HepG2 (cell line): Measurements from ENCODE around the gene FITM1. TPM values are rescaled to one million over a fixed set of nuclear protein-coding genes. Genes with fewer than 3 reads are reported as not detected.

Source experiments
- AKAP8 ChIP-seq: sonication (generic); formaldehyde crosslinking; IDR thresholded peaks from 2 replicates; pipeline ENCODE4 v1.5.1; 2020; ENCODE audit warnings: mild to moderate bottlenecking, missing genetic modification reagents
- ARNTL ChIP-seq: sonication (generic); formaldehyde crosslinking; IDR thresholded peaks from 2 replicates; pipeline ENCODE4 v1.4.0; 2020; ENCODE audit warnings: mild to moderate bottlenecking, missing genetic modification reagents
- CENPT ChIP-seq: sonication (generic); formaldehyde crosslinking; IDR thresholded peaks from 2 replicates; pipeline ENCODE4 v1.8.0; 2022; ENCODE audit warnings: low read depth, mild to moderate bottlenecking, moderate library complexity, missing genetic modification reagents
- FOXA1 ChIP-seq, 2 experiments: fragments of 450-650 bp in 1 of 2; sonication (generic) in 1 of 2; formaldehyde crosslinking in 1 of 2; IDR thresholded peaks; 2 replicates each; pipeline versions ENCODE4 v1.4.0 to v1.6.1; 2016 to 2020; ENCODE audit warnings: missing genetic modification reagents in 1 of 2
- HNRNPH1 ChIP-seq: fragments of 200-400 bp; formaldehyde crosslinking; optimal IDR thresholded peaks from 2 replicates; pipeline ENCODE3; 2017; ENCODE audit warnings: mild to moderate bottlenecking, low read depth, low read length
- ISL2 ChIP-seq: sonication (generic); formaldehyde crosslinking; IDR thresholded peaks from 2 replicates; pipeline ENCODE4 v1.5.0; 2020; ENCODE audit warnings: missing genetic modification reagents
- LBX2 ChIP-seq: sonication (generic); formaldehyde crosslinking; IDR thresholded peaks from 2 replicates; pipeline ENCODE4 v1.5.0; 2020; ENCODE audit warnings: missing genetic modification reagents, mild to moderate bottlenecking, borderline replicate concordance
- POLR2AphosphoS2 ChIP-seq: IDR thresholded peaks from 2 replicates; pipeline ENCODE4 v1.6.1; 2011; ENCODE audit warnings: low read depth, low read length, improper control_type of control experiment
- ZNF253 ChIP-seq: sonication (generic); formaldehyde crosslinking; IDR thresholded peaks from 2 replicates; pipeline ENCODE4 v1.8.0; 2022; ENCODE audit warnings: mild to moderate bottlenecking, missing genetic modification reagents, borderline replicate concordance
- ZNF614 ChIP-seq: IDR thresholded peaks from 2 replicates; pipeline ENCODE4 v1.6.1; 2018; ENCODE audit warnings: missing biosample characterization, missing genetic modification reagents, inconsistent platforms, borderline replicate concordance
- ZNF709 ChIP-seq: sonication (generic); formaldehyde crosslinking; IDR thresholded peaks from 2 replicates; pipeline ENCODE4 v1.5.0; 2020; ENCODE audit warnings: mild to moderate bottlenecking, missing genetic modification reagents
- ZNF749 ChIP-seq: sonication (generic); formaldehyde crosslinking; IDR thresholded peaks from 2 replicates; pipeline ENCODE4 v1.8.0; 2022; ENCODE audit warnings: mild to moderate bottlenecking, missing genetic modification reagents, moderate library complexity, borderline replicate concordance
- ZNF879 ChIP-seq: sonication (generic); formaldehyde crosslinking; IDR thresholded peaks from 2 replicates; pipeline ENCODE4 v1.8.1; 2023; ENCODE audit warnings: missing genetic modification reagents
- ZUFSP ChIP-seq: sonication (generic); formaldehyde crosslinking; IDR thresholded peaks from 2 replicates; pipeline ENCODE4 v1.9.0; 2021; ENCODE audit warnings: missing genetic modification reagents, mild to moderate bottlenecking, borderline replicate concordance
- ZXDC ChIP-seq: sonication (generic); formaldehyde crosslinking; IDR thresholded peaks from 2 replicates; pipeline ENCODE4 v1.5.0; 2020; ENCODE audit warnings: mild to moderate bottlenecking, missing genetic modification reagents
- polyA plus RNA-seq, 8 experiments: library from polyadenylated mRNA; depleted of rRNA in 3 of 8; stranded (reverse) in 7 of 8; unstranded in 1 of 8; fragments of >200 nt; fragmentation: Illumina TruSeq in 4 of 8; extraction: Trizol in 4 of 8; gene quantifications; 2 replicates each; pipeline versions ENCODE4 v1.2.1 to v1.2.3, GENCODE V29; 2011 to 2016; ENCODE audit warnings: low read depth in 4 of 8, missing spikeins in 1 of 8, mixed read lengths in 1 of 8; ENCODE audit not compliant: insufficient read depth in 1 of 8
- total RNA-seq, 5 experiments: library from RNA; depleted of rRNA; stranded (reverse); fragments of >200 nt; fragmentation: Illumina TruSeq; extraction: Trizol; gene quantifications; 2 replicates each; pipeline ENCODE4 v1.2.3, GENCODE V29; 2016; ENCODE audit warnings: low read depth in 1 of 5

The FITM1 gene
- total and polyA plus RNA-seq, 2 of the 13 experiments (the other 11 are each of a cell fraction or from before 2014, with no cell fraction given) = 2.7 to 5.8 TPM

GRCh38 chr14:24136684-24137528 lies 6.4 kb downstream of the FITM1 start (continued):
- TF ChIP-seq ZNF614 (CRISPR knock-in tag) (peak; percentile 8; the same call in 1 of the 2 replicates), ZNF749 (CRISPR knock-in tag) (0 out of 2 replicates have a peak, but pooled peaks have one; percentile 5), ISL2 (CRISPR knock-in tag) (no peak), POLR2AphosphoS2 (peak; percentile 47; the same call in 1 of the 2 replicates), ZNF253 (CRISPR knock-in tag) (peak; percentile 35; the same call in 1 of the 2 replicates), ZXDC (CRISPR knock-in tag) (no peak), HNRNPH1 (peak; percentile 6), FOXA1 (IDR thresholded peaks at IDR 0.05) (0 out of 2 replicates have a peak, but pooled peaks have one; percentile 32), FOXA1 (CRISPR knock-in tag; IDR thresholded peaks at IDR 0.05) (no peak), ARNTL (CRISPR knock-in tag) (0 out of 2 replicates have a peak, but pooled peaks have one; percentile 44), LBX2 (CRISPR knock-in tag) (0 out of 2 replicates have a peak, but pooled peaks have one; percentile 12), ZNF879 (CRISPR knock-in tag) (peak; percentile 77; the same call in 1 of the 2 replicates), CENPT (peak; percentile 24; the same call in 1 of the 2 replicates), AKAP8 (CRISPR knock-in tag) (0 out of 2 replicates have a peak, but pooled peaks have one; percentile 64), ZUFSP (CRISPR knock-in tag) (no peak), ZNF709 (CRISPR knock-in tag) (no peak)
